Ovary (tissue), 3 donors: ENCODE measurements around the gene OR10H5.
"Not testable (repeated sequence)": the region's sequence is repeated elsewhere in the genome, so short reads cannot be mapped to it uniquely, and the experiment has no call there.

ENCODE experiments used
- POLR2A ChIP-seq: fragments of 450-650 bp; IDR thresholded peaks from one replicate; pipeline ENCODE4 v1.6.1; 2017; ENCODE audit warnings: antibody characterized with exemption, mild to moderate bottlenecking, moderate library complexity
- TF ChIP-seq, protein P1 (sequence below), 3 donors: fragments of 450-650 bp in 2 of 3; fragments of 200-600 bp in 1 of 3; IDR thresholded peaks; one replicate each; pipeline versions ENCODE4 v1.5.1 to v1.8.0; 2016 to 2022; ENCODE audit warnings: antibody characterized with exemption in 3 of 3, mild to moderate bottlenecking in 1 of 3
- donor health status: DM: no; HTN: no; CAD: no.

- TF ChIP-seq, protein P1, sequence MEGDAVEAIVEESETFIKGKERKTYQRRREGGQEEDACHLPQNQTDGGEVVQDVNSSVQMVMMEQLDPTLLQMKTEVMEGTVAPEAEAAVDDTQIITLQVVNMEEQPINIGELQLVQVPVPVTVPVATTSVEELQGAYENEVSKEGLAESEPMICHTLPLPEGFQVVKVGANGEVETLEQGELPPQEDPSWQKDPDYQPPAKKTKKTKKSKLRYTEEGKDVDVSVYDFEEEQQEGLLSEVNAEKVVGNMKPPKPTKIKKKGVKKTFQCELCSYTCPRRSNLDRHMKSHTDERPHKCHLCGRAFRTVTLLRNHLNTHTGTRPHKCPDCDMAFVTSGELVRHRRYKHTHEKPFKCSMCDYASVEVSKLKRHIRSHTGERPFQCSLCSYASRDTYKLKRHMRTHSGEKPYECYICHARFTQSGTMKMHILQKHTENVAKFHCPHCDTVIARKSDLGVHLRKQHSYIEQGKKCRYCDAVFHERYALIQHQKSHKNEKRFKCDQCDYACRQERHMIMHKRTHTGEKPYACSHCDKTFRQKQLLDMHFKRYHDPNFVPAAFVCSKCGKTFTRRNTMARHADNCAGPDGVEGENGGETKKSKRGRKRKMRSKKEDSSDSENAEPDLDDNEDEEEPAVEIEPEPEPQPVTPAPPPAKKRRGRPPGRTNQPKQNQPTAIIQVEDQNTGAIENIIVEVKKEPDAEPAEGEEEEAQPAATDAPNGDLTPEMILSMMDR (IDR thresholded peaks at IDR 0.05): not testable (repeated sequence)
- not testable (repeated sequence) for TF ChIP-seq POLR2A
These were observed 46.8 kb downstream of the OR10H5 start for GRCh38 chr19:15834232-15834631.
